H9 (cell line): ENCODE data around the gene MCM7. TPM values are rescaled to one million over a fixed set of nuclear protein-coding genes. Genes with fewer than 3 reads are reported as not detected.
A peak's percentile ranks its signal among the peaks of the same experiment; 100 is the strongest.

Source experiments
- DNase-seq: peaks from one replicate; pipeline ENCODE4 v3.0.0-alpha.2; 2017
- H2AFZ ChIP-seq: one replicate; pipeline ENCODE4 v1.6.1; 2013; ENCODE audit warnings: mild to moderate bottlenecking, low read length, control low read depth, moderate library complexity
- H2AK5ac ChIP-seq: 2 replicates; pipeline ENCODE4 v1.6.1; 2013; ENCODE audit warnings: low read length, control low read depth, mixed read lengths; ENCODE audit not compliant: insufficient read length
- H2BK120ac ChIP-seq: one replicate; pipeline ENCODE4 v1.6.1; 2013; ENCODE audit warnings: low read depth, mild to moderate bottlenecking, low read length, control low read depth, inconsistent platforms; ENCODE audit not compliant: poor library complexity, severe bottlenecking
- H2BK12ac ChIP-seq: 2 replicates; pipeline ENCODE4 v1.6.1; 2013; ENCODE audit warnings: low read length, control low read depth, mixed read lengths, low read depth; ENCODE audit not compliant: insufficient read length
- H2BK15ac ChIP-seq: 2 replicates; pipeline ENCODE4 v1.6.1; 2013; ENCODE audit warnings: low read depth, low read length, control low read depth
- H2BK20ac ChIP-seq: one replicate; pipeline ENCODE4 v1.6.1; 2013; ENCODE audit warnings: low read depth, mild to moderate bottlenecking, low read length, control low read depth, inconsistent platforms; ENCODE audit not compliant: poor library complexity, severe bottlenecking
- H2BK5ac ChIP-seq: 2 replicates; pipeline ENCODE4 v1.6.1; 2013; ENCODE audit warnings: low read length, control low read depth, mixed read lengths; ENCODE audit not compliant: insufficient read length
- H3K14ac ChIP-seq: 2 replicates; pipeline ENCODE4 v1.6.1; 2013; ENCODE audit warnings: low read length, control low read depth; ENCODE audit not compliant: insufficient read depth
- H3K18ac ChIP-seq: 2 replicates; pipeline ENCODE4 v1.6.1; 2013; ENCODE audit warnings: low read depth, mild to moderate bottlenecking, mixed read lengths, low read length, control low read depth; ENCODE audit not compliant: insufficient read length
- H3K23ac ChIP-seq: 2 replicates; pipeline ENCODE4 v1.6.1; 2013; ENCODE audit warnings: low read length, control low read depth, mixed read lengths, low read depth; ENCODE audit not compliant: insufficient read length
- H3K23me2 ChIP-seq: 2 replicates; pipeline ENCODE4 v1.6.1; 2013; ENCODE audit warnings: low read depth, mild to moderate bottlenecking, mixed read lengths, low read length, control low read depth; ENCODE audit not compliant: insufficient read length, poor library complexity, severe bottlenecking
- H3K27ac ChIP-seq: 2 replicates; pipeline ENCODE4 v1.5.1; 2013; ENCODE audit warnings: low read length, control low read depth, mixed read lengths, low read depth; ENCODE audit not compliant: insufficient read length
- H3K27me3 ChIP-seq: 2 replicates; pipeline ENCODE4 v1.6.1; 2013; ENCODE audit warnings: low read length, control low read depth, inconsistent platforms; ENCODE audit not compliant: insufficient read depth
- H3K4ac ChIP-seq: 2 replicates; pipeline ENCODE4 v1.6.1; 2013; ENCODE audit warnings: low read depth, mild to moderate bottlenecking, control low read depth, inconsistent platforms, low read length, moderate library complexity
- H3K4me1 ChIP-seq: 2 replicates; pipeline ENCODE4 v1.6.1; 2013; ENCODE audit warnings: low read length, control low read depth, inconsistent platforms; ENCODE audit not compliant: insufficient read depth
- H3K4me2 ChIP-seq: 2 replicates; pipeline ENCODE4 v1.6.1; 2013; ENCODE audit warnings: low read length, control low read depth, mixed read lengths; ENCODE audit not compliant: insufficient read length, insufficient read depth
- H3K56ac ChIP-seq: 2 replicates; pipeline ENCODE4 v1.6.1; 2013; ENCODE audit warnings: low read depth, mild to moderate bottlenecking, mixed read lengths, low read length, control low read depth; ENCODE audit not compliant: insufficient read length
- H3K79me1 ChIP-seq: 2 replicates; pipeline ENCODE4 v1.6.1; 2013; ENCODE audit warnings: low read depth, mild to moderate bottlenecking, moderate library complexity, low read length, control low read depth, inconsistent platforms; ENCODE audit not compliant: insufficient read depth, poor library complexity, severe bottlenecking
- H3K79me2 ChIP-seq: 2 replicates; pipeline ENCODE4 v1.6.1; 2013; ENCODE audit warnings: low read length, control low read depth, inconsistent platforms; ENCODE audit not compliant: insufficient read depth
- H3K9ac ChIP-seq: 2 replicates; pipeline ENCODE4 v1.6.1; 2013; ENCODE audit warnings: low read length, control low read depth, mixed read lengths; ENCODE audit not compliant: insufficient read length; ENCODE audit errors: extremely low read depth
- H3K9me3 ChIP-seq: one replicate; pipeline ENCODE4 v1.6.1; 2013; ENCODE audit warnings: low read depth, low read length, inconsistent platforms; ENCODE audit not compliant: control insufficient read depth
- H3T11ph ChIP-seq: one replicate; pipeline ENCODE4 v1.6.1; 2013; ENCODE audit warnings: mild to moderate bottlenecking, low read length, control low read depth, inconsistent platforms
- H4K20me1 ChIP-seq: one replicate; pipeline ENCODE4 v1.6.1; 2013; ENCODE audit not compliant: control insufficient read depth, insufficient read length, insufficient read depth
- H4K5ac ChIP-seq: 2 replicates; pipeline ENCODE4 v1.6.1; 2013; ENCODE audit warnings: low read depth, mild to moderate bottlenecking, mixed read lengths, low read length, control low read depth; ENCODE audit not compliant: insufficient read length
- H4K8ac ChIP-seq: replicated peaks from 2 replicates; pipeline ENCODE4 v1.6.1; 2013; ENCODE audit warnings: low read length, control low read depth, mixed read lengths, low read depth; ENCODE audit not compliant: insufficient read length
- H4K91ac ChIP-seq: 2 replicates; pipeline ENCODE4 v1.6.1; 2013; ENCODE audit warnings: low read depth, mild to moderate bottlenecking, moderate library complexity, mixed read lengths, low read length, control low read depth; ENCODE audit not compliant: insufficient read length
- H3K27ac Mint-ChIP-seq, 3 experiments: 2 replicates in 2 of 3; 3 replicates in 1 of 3; pipeline ENCODE4 v1.8.0; 2020 to 2021; ENCODE audit warnings: mixed read lengths in 3 of 3, mild to moderate bottlenecking in 1 of 3, moderate library complexity in 1 of 3
- H3K27me3 Mint-ChIP-seq: 2 replicates; pipeline ENCODE4 v1.8.0; 2021; ENCODE audit warnings: low read depth, mild to moderate bottlenecking, moderate library complexity, mixed read lengths
- H3K36me3 Mint-ChIP-seq, 3 experiments: 2 replicates in 2 of 3; 3 replicates in 1 of 3; pipeline ENCODE4 v1.8.0; 2020 to 2021; ENCODE audit warnings: low read depth in 3 of 3, mixed read lengths in 3 of 3; ENCODE audit not compliant: insufficient read depth in 1 of 3
- H3K4me1 Mint-ChIP-seq, 2 experiments: 2 replicates each; pipeline ENCODE4 v1.8.0; 2020; ENCODE audit warnings: mixed read lengths in 2 of 2
- H3K4me3 Mint-ChIP-seq, 2 experiments: 2 replicates in 1 of 2; 3 replicates in 1 of 2; pipeline ENCODE4 v1.8.0; 2020 to 2021; ENCODE audit warnings: mild to moderate bottlenecking in 2 of 2, mixed read lengths in 2 of 2, moderate library complexity in 1 of 2
- H3K9me3 Mint-ChIP-seq, 2 experiments: 2 replicates in 1 of 2; 3 replicates in 1 of 2; pipeline ENCODE4 v1.8.0; 2020; ENCODE audit warnings: mild to moderate bottlenecking in 2 of 2, mixed read lengths in 2 of 2, moderate library complexity in 1 of 2
- WGBS: extraction: QIAGEN DNeasy Blood & Tissue Kit; methylation state at CpG from one replicate; pipeline ENCODE4 v1.1.7; 2013; ENCODE audit warnings: missing lambda C conversion rate, low lambda C conversion rate, mixed read lengths; ENCODE audit not compliant: insufficient read length; ENCODE audit errors: extremely low coverage; 5-methylcytosine and 5-hydroxymethylcytosine counted together
- total RNA-seq: library from RNA; stranded (reverse); gene quantifications from 2 replicates; pipeline ENCODE4 v1.2.1, GENCODE V29; 2021
- TF ChIP-seq, protein P1 (sequence below): fragments of 200-600 bp; sonication (generic); conservative IDR thresholded peaks from 3 replicates; pipeline ENCODE4 v1.8.0; 2021; ENCODE audit warnings: antibody characterized with exemption, mild to moderate bottlenecking

MCM7 gene
- total RNA-seq, 1 experiment from 2014 or later: 390 TPM

DNA sequence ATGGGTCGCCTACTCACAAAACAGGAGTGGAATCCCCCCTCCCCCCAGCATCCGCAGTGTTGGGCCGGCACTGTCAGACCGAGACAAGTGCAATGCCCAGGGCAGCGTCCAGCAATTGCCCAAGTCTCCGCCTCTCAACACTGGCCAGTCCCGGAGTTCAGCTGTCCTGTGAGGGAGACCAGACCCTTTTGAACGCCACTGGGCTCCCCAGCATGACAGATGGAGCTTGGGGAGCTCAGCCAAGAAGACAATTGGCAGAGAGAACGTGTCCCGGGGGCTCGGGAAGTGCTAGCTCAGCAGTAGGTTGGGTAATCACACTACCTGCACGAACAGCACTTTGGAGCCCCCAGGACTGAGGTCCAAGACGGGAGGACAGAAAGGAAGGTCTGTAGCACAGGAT is 7.7 kb downstream of the MCM7 start:
- H3K56ac ChIP-seq: no peak overlapping the region
- DNase-seq: no peak
- no peaks in the 10 kb centered on the region for H4K20me1 ChIP-seq
- Mint-ChIP-seq H3K4me1 (peaks cover 9 to 17% of the 10 kb centered on the region in 2 experiments), H3K36me3 (peaks cover 80 to 89% (median 87%) of the 10 kb centered on the region in 3 experiments), H3K27ac (peak overlapping the region; percentile 52 to 88 (median 86); a peak in 5 of 7 replicates), H3K27me3 (peaks cover 5% of the 10 kb centered on the region), H3K4me3 (peak overlapping the region in 1 of 2 experiments; percentile 46; a peak in 3 of 5 replicates), H3K9me3 (no peaks in the 10 kb centered on the region; a peak in 1 of 5 replicates)
- no peak overlapping the region for H2AFZ ChIP-seq
- H2BK15ac ChIP-seq: no peak overlapping the region
- H3K27ac ChIP-seq: no peak overlapping the region
- no peak overlapping the region for H2BK5ac ChIP-seq
- no peak overlapping the region for H3K14ac ChIP-seq
- no peak overlapping the region for H4K91ac ChIP-seq
- H3K27me3 ChIP-seq: no peaks in the 10 kb centered on the region
- peaks cover 4% of the 10 kb centered on the region for H3K23me2 ChIP-seq
- no peak overlapping the region for H4K8ac ChIP-seq
- H2AK5ac ChIP-seq: no peak overlapping the region
- no peak overlapping the region for H3K18ac ChIP-seq
- H2BK120ac ChIP-seq: no peak overlapping the region
- no peak overlapping the region for H3K23ac ChIP-seq
- H3K9ac ChIP-seq: no peak overlapping the region
- H3K4me1 ChIP-seq: no peaks in the 10 kb centered on the region
- H3T11ph ChIP-seq: no peak overlapping the region
- H2BK12ac ChIP-seq: no peak overlapping the region
- H3K4ac ChIP-seq: no peak overlapping the region
- TF ChIP-seq, protein P1, sequence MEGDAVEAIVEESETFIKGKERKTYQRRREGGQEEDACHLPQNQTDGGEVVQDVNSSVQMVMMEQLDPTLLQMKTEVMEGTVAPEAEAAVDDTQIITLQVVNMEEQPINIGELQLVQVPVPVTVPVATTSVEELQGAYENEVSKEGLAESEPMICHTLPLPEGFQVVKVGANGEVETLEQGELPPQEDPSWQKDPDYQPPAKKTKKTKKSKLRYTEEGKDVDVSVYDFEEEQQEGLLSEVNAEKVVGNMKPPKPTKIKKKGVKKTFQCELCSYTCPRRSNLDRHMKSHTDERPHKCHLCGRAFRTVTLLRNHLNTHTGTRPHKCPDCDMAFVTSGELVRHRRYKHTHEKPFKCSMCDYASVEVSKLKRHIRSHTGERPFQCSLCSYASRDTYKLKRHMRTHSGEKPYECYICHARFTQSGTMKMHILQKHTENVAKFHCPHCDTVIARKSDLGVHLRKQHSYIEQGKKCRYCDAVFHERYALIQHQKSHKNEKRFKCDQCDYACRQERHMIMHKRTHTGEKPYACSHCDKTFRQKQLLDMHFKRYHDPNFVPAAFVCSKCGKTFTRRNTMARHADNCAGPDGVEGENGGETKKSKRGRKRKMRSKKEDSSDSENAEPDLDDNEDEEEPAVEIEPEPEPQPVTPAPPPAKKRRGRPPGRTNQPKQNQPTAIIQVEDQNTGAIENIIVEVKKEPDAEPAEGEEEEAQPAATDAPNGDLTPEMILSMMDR: no peak
- H3K79me2 ChIP-seq: no peaks in the 10 kb centered on the region; the same call in 1 of the 2 replicates
- H3K9me3 ChIP-seq: no peaks in the 10 kb centered on the region
- peaks cover 2% of the 10 kb centered on the region for H3K79me1 ChIP-seq
- WGBS: no CpG with 5 or more reads among the region's 13 CpGs
- H2BK20ac ChIP-seq: no peak overlapping the region
- no peak overlapping the region for H3K4me2 ChIP-seq
- H4K5ac ChIP-seq: no peak overlapping the region
